Measurements from ENCODE around the gene RASGEF1B. TPM values are rescaled to one million over a fixed set of nuclear protein-coding genes. Genes with fewer than 3 reads are reported as not detected.

Gene RASGEF1B
- total and polyA plus RNA-seq, 4 donors = 16.0 to 62.0 (median 27.1) TPM

- no peak for ATAC-seq (ENCODE audit: insufficient read depth, low FRiP score)
- 84 to 92% methylated on average over 2 of the region's 2 CpGs for WGBS, 2 donors
- DNase-seq = no peak
- H3K4me3 ChIP-seq = no peak overlapping the region
- H3K27ac ChIP-seq (ENCODE audit: low read depth in 1 of 2, low read length in 1 of 2) = no peak overlapping the region
- no peaks in the 10 kb centered on the region for H3K27me3 ChIP-seq (ENCODE audit: control insufficient read depth in 3 of 3, insufficient read depth in 3 of 3, low read length in 2 of 3)
- no peak overlapping the region for H3K9ac ChIP-seq (ENCODE audit: insufficient read depth in 1 of 2, low read length in 2 of 2)
- no peak for TF ChIP-seq CTCF (IDR thresholded peaks at IDR 0.05; ENCODE audit: control extremely low read depth, extremely low read depth)
- no peaks in the 10 kb centered on the region for H3K9me3 ChIP-seq (ENCODE audit: control insufficient read depth in 4 of 4, insufficient read depth in 3 of 4, low read length in 3 of 4)
- H3K36me3 ChIP-seq (ENCODE audit: control insufficient read depth in 4 of 4, insufficient read depth in 4 of 4, low read length in 4 of 4) = no peaks in the 10 kb centered on the region
- peaks cover 0 to 2% (median 0%) of the 10 kb centered on the region in 5 donors for H3K4me1 ChIP-seq (ENCODE audit: control insufficient read depth in 5 of 5, insufficient read depth in 5 of 5, low read length in 5 of 5)
Measured at GRCh38 chr4:81404294-81404693, 67.4 kb downstream of the RASGEF1B start.

- H3K4me3 ChIP-seq = no peak overlapping the region
- H3K36me3 ChIP-seq (ENCODE audit: control insufficient read depth in 4 of 4, insufficient read depth in 4 of 4, low read length in 4 of 4) = no peaks in the 10 kb centered on the region
- no peak for TF ChIP-seq CTCF (IDR thresholded peaks at IDR 0.05; ENCODE audit: control extremely low read depth, extremely low read depth)
- no peak overlapping the region for H3K27ac ChIP-seq (ENCODE audit: low read depth in 1 of 2, low read length in 1 of 2)
- DNase-seq (no peak), ATAC-seq (ENCODE audit: insufficient read depth, low FRiP score) (no peak)
- H3K27me3 ChIP-seq (ENCODE audit: control insufficient read depth in 3 of 3, insufficient read depth in 3 of 3, low read length in 2 of 3) = no peaks in the 10 kb centered on the region
- peaks cover 0 to 3% (median 0%) of the 10 kb centered on the region in 5 donors for H3K4me1 ChIP-seq (ENCODE audit: control insufficient read depth in 5 of 5, insufficient read depth in 5 of 5, low read length in 5 of 5)
- H3K9me3 ChIP-seq (ENCODE audit: control insufficient read depth in 4 of 4, insufficient read depth in 3 of 4, low read length in 3 of 4) = no peaks in the 10 kb centered on the region
- no peak overlapping the region for H3K9ac ChIP-seq (ENCODE audit: insufficient read depth in 1 of 2, low read length in 2 of 2)
- 82 to 83% methylated on average over 7 of the region's 7 CpGs for WGBS, 2 donors
Measured at GRCh38 chr4:81399306-81400086, 72.2 kb downstream of the RASGEF1B start.

- WGBS, 2 donors = 84 to 88% methylated on average over 4 of the region's 4 CpGs
- Histone ChIP-seq H3K4me1 (ENCODE audit: control insufficient read depth in 5 of 5, insufficient read depth in 5 of 5, low read length in 5 of 5) (peaks cover 0 to 3% (median 0%) of the 10 kb centered on the region in 5 donors), H3K36me3 (ENCODE audit: control insufficient read depth in 4 of 4, insufficient read depth in 4 of 4, low read length in 4 of 4) (no peaks in the 10 kb centered on the region), H3K9me3 (ENCODE audit: control insufficient read depth in 4 of 4, insufficient read depth in 3 of 4, low read length in 3 of 4) (no peaks in the 10 kb centered on the region), H3K27me3 (ENCODE audit: control insufficient read depth in 3 of 3, insufficient read depth in 3 of 3, low read length in 2 of 3) (no peaks in the 10 kb centered on the region), H3K27ac (ENCODE audit: low read depth in 1 of 2, low read length in 1 of 2) (no peak overlapping the region), H3K4me3 (no peak overlapping the region), H3K9ac (ENCODE audit: insufficient read depth in 1 of 2, low read length in 2 of 2) (no peak overlapping the region)
- TF ChIP-seq CTCF (IDR thresholded peaks at IDR 0.05; ENCODE audit: control extremely low read depth, extremely low read depth) = no peak
- ATAC-seq (ENCODE audit: insufficient read depth, low FRiP score) = no peak
- DNase-seq = no peak
Measured at GRCh38 chr4:81398379-81398778, 73.3 kb downstream of the RASGEF1B start.

Data from lung (tissue), 12 donors.